Femur (tissue), 1 donor: ENCODE measurements around the gene ANKLE1.

Experiments
- DNase-seq: peaks from one replicate; pipeline ENCODE4 v3.0.0-alpha.2; 2017

Gene ANKLE1

DNA sequence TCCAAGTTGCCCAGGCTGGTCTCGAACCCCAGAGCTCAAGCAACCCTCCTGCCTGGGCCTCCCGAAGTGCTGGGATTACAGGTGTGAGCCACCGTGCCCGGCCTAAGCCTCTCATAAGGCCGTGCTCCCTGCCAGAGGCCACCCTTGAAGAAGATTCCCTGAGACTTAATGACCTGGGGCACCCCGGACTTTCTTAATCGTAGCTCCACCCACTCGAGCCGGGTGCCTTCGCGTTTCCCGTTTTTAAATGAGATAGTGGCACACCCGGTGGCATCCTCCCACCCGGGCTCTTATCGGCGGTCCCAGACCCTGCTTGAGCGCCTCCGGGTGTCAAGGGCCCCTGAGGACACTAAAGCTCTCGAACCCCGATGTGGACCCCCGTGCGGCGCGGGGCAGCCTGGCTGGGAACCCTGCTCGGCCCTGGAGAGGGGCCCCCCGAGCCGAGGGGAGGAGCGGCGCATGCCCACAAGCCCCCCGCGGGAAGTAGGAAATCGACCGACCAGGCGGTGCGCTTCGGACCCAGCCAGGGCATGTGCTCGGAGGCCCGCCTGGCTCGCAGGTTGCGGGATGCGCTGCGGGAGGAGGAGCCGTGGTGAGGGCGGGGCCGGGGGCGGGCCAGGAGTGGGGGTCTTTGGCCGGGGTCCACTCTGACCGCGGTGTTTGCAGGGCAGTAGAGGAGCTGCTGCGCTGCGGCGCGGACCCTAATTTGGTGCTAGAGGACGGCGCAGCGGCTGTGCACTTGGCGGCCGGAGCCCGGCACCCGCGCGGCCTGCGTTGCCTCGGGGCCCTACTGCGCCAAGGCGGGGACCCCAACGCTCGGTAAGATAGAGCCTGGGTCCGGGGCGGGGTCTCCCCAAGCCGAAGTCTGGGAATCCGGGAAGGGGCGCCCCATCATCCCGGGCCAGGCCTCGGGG is at the start of gene ANKLE1:
Gene ANKLE1 (plus strand): TSS at position 511 of the 914 bp plus-strand sequence. CDS start 20 bp downstream, at position 531.
- peak; percentile 63 for DNase-seq

- DNase-seq = no peak
These were observed 49.4 kb upstream of the ANKLE1 start for GRCh38 chr19:17232258-17232657.

- peak; percentile 50 for DNase-seq
These were observed 46.8 kb upstream of the ANKLE1 start for GRCh38 chr19:17234911-17235299.

GRCh38 chr19:17235300-17235970 is 46.3 kb upstream of the ANKLE1 start:
- DNase-seq = peak; percentile 79

- DNase-seq = peak; percentile 43
These were observed 45.5 kb upstream of the ANKLE1 start for GRCh38 chr19:17235971-17236777.

DNA sequence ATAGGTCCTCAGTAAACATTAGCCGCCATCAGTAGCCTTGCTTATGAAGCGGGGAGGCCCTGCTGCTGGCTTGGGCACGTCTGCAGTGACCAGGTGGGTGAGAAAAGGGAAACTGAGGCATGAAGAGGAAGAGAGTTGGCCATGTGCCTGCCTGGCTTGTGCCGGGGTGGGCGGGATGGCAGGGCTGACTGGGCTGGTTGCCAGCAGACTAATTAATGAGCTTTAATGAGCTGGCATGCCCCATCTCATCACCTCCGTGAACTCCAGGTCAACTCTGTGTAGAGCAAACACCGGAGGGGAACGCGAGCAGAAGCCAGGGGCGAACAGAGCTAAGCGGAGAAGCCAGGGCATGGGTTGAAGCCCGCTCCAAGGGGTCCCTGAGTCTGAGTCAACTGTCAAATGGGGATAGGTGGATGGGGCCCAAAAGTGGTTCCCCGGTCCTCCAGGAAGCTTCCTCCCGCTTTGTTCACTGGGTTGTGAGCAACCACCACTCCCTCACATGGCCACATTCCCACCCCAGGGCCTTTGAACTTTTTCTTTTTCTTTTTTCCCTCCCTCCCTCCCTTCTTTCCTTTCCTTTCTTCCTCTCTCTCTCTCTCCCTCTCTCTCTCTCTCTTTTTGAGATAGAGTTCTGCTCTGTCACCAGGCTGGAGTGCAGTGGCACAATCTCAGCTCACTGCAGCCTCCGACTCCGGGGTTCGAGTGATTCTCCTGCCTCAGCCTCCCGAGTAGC is 44.7 kb upstream of the ANKLE1 start:
- no peak for DNase-seq

GRCh38 chr19:17237747-17238706 is 43.7 kb upstream of the ANKLE1 start:
- DNase-seq = no peak

GRCh38 chr19:17240062-17240752 is 41.5 kb upstream of the ANKLE1 start:
- DNase-seq = no peak

DNA sequence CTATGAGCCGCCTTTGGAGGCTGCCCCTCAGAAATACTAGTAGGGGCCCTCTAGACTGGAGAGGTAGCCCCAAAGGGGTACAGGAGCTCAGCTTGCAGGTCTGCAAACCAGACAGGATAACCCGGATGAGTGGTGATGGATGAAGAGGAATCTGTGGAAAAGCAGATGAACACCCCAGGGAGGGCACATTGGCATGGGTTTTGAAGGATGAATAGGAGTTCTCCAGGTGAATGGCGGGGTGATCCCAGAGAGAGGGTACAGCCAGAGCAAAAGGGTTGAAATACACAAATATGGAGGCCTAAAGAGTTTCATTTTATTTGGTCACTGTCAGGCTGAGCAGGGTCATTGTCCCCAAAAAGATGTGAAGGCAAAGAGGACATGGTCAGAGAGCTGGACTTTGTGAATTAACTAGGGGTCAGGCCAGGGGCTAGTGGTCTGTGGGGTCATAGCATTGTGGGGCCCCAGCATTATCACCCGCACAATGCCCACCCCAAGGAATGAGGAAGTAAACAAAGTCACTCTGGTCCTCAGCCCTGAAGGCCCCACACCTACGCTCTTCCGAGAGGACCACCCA is 40.8 kb upstream of the ANKLE1 start:
- no peak for DNase-seq

DNA sequence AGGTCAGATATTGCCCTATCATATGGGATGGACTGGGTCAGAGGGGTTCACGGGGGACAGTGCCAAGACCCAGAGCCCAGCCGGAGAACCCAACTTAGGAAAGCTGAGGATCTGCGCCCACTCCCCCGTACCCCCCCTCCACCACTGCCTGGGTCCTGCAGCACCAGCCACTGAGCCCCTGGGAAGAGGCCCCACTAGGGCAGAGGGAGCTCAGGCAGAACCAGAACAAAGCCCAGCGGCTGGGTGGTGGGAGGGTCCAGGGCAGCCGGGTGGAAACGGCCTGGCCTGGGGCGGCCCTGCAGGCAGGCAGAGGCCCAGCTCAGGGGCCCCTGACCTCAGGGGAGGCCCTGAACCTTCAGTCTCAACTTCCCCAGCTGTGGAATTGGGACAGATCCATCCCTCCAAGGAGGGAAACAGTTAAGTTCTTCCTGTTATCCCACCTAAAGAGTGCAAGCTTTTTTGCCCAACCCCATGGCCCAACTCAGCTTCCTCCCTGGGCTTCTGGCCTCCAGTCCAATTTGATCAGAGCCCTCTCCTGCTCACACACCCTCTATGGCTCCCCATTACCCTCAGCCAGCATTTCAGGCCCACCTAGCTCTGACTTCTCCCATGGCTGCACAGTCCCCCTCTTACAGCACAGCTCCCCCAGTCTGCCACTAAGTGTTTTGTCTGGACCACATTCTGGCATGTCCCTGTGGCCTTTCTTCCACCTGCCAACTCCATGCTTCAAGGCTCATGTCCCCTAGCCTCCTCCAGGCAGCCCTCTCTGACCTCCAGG is 39.1 kb upstream of the ANKLE1 start:
- no peak for DNase-seq

GRCh38 chr19:17243211-17243829 is 38.4 kb upstream of the ANKLE1 start:
- DNase-seq = no peak

GRCh38 chr19:17243830-17244617 is 37.7 kb upstream of the ANKLE1 start:
- DNase-seq = peak; percentile 47

DNA sequence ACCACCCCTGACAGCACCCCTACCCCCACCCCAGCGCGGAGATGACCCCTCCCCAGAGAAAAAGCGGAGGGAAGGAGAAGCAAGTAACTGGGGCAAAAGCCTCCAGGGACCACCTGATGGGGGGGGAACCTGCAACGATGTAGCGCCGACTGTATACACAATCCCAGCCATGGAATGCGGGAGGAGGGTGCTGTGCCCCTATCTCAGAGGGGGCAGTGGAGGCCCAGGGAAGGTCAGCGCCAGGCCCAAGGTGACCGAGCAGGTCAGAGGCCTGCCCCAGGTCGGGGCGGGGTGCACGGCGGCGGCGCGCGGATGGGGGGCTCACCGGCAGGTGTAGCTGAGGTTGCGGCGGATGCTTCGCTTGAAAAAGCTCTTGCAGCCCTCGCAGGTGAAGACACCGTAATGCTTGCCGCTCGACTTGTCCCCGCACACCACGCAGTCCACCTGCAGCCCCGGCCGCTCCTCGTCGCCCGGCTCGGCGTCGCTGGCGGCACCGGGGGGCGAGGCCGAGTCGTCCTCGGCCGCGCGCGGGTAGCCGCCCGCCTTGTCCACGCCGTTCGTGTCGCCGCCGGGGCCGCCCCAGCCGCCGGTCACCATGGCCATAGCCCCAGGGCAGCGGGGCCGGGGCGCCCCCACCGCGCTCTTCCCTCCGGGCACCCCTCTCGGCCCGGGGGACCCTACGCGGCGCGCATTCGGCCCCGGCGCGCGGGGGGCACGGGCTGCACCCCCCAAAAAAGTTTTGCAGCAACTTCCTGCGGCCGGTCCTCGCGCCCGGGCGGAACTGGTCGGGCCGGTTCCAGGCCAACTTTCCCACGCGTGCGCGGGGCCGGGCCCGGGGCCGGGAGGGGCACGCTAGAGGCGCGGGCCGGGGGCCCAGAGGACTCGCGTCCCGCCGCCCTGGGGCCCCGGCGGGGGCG is 36.8 kb upstream of the ANKLE1 start:
- peak; percentile 44 for DNase-seq

DNA sequence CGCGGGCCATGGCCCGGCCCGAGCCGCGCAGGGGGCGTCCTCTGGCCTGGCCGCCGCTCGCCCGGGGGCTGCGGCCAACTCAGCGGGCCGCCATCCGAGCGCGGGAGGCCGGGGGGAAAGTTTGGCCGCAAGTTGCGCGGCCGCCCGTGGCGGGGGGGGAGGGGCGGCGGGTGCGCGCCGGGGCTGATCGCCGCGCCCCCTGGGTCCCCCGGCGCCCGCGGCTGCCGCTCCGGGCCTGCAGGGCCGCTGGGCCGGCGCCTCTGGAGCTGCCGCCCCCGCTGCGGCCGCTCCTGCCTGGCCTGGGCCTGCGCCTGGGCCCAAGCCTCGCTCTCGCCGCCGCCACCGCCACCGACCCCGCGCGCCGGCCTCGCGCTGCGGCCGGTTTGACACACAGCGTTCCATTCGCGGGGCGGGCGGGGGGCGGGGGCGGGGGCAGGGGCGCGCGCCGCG is 36.1 kb upstream of the ANKLE1 start, which contains the start of gene NR2F6:
Gene NR2F6 (minus strand): TSS at position 385 of the 450 bp plus-strand sequence. CDS start 699 bp downstream, outside the sequence.
- DNase-seq = no peak

DNA sequence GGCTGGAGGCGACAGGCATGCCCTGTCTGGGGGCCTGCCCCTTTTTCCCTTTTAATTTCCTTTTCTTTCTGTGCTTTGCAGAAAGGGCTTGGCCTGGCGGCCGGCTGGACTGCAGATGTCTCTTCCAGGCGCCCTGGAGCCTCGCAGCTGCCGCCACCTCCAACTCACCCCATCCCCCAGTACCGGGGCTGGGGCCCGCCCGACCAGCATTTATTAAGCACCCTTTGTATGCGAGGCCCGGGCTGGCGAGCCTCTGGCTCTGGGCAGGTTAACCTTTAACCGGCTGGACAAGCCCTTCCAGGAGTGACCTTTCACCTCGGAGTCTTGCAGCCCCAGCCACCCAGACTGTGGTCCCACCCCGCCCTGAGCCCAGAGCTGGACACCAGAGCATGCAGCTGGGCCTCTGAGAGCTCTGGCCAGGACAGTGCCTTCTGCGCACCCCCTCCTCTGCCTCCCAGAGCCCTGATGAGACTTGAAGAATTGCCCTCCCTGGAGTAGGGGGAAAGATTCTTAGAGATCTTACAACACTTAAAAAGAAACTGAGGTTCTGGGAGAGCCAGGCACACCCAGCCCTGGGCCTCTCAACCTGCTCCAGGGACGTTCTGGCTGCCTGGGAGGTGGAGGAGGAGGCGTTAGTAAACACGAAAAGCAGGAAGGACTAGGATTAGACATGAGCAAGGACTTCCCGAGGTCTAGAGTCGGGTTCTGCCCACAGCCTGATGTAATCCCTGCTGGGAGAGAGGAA is 34.8 kb upstream of the ANKLE1 start:
- DNase-seq = peak; percentile 75
